ENCODE results near the gene AUTS2. TPM values are rescaled to one million over a fixed set of nuclear protein-coding genes. Genes with fewer than 3 reads are reported as not detected.

The AUTS2 gene
- total and polyA plus RNA-seq, 2 experiments from 2014 or later, result 3.0 to 4.4 TPM

- Histone ChIP-seq H4K20me1 (ENCODE audit: insufficient read depth) (no peaks in the 10 kb centered on the region; the same call in 1 of the 2 replicates), H3K9ac (no peak overlapping the region), H3K79me2 (ENCODE audit: insufficient read depth) (no peaks in the 10 kb centered on the region), H3F3A (ENCODE audit: insufficient read depth) (no peaks in the 10 kb centered on the region), H3K27ac (no peak overlapping the region), H3K4me2 (ENCODE audit: unreplicated experiment) (no peak overlapping the region), H3K9me3 (ENCODE audit: low read depth) (no peaks in the 10 kb centered on the region), H3K4me3 (no peak overlapping the region), H3K9me2 (ENCODE audit: insufficient read depth) (no peaks in the 10 kb centered on the region), H3K4me1 (ENCODE audit: insufficient read depth) (no peaks in the 10 kb centered on the region), H3K27me3 (replicated peaks; ENCODE audit: insufficient read depth) (no peaks in the 10 kb centered on the region; the same call in 1 of the 2 replicates), H2AFZ (no peak overlapping the region), H3K36me3 (ENCODE audit: low read depth) (no peaks in the 10 kb centered on the region)
- TF ChIP-seq EZH2phosphoT487 (IDR thresholded peaks at IDR 0.05; ENCODE audit: insufficient read depth, low read depth) (no peak), EZH2 (IDR thresholded peaks at IDR 0.05; ENCODE audit: insufficient read depth, poor library complexity, severe bottlenecking) (no peak)
- WGBS, 2 experiments (ENCODE audit: low coverage in 1 of 2, low lambda C conversion rate in 2 of 2, missing lambda C conversion rate in 2 of 2), result 41 to 42% methylated on average over 3 of the region's 3 CpGs
- DNase-seq, result no peak
- in situ Hi-C loops (cut with MboI), result no loop called here
Observed at GRCh38 chr7:69885431-69885830, 287.2 kb downstream of the AUTS2 start.

GRCh38 chr7:69889338-69889975 is 291.2 kb downstream of the AUTS2 start:
- H3K27ac ChIP-seq, result no peak overlapping the region
- H3F3A ChIP-seq (ENCODE audit: insufficient read depth), result no peaks in the 10 kb centered on the region
- H3K9ac ChIP-seq, result no peak overlapping the region
- H3K79me2 ChIP-seq (ENCODE audit: insufficient read depth), result no peaks in the 10 kb centered on the region
- no peak for DNase-seq
- H3K9me3 ChIP-seq (ENCODE audit: low read depth), result no peaks in the 10 kb centered on the region
- in situ Hi-C loops (cut with MboI), result no loop called here
- H2AFZ ChIP-seq, result no peak overlapping the region
- no peak overlapping the region for H3K4me3 ChIP-seq
- no peaks in the 10 kb centered on the region for H3K36me3 ChIP-seq (ENCODE audit: low read depth)
- H3K4me1 ChIP-seq (ENCODE audit: insufficient read depth), result no peaks in the 10 kb centered on the region
- H3K27me3 ChIP-seq (replicated peaks; ENCODE audit: insufficient read depth), result no peaks in the 10 kb centered on the region
- no peak overlapping the region for H3K4me2 ChIP-seq (ENCODE audit: unreplicated experiment)
- TF ChIP-seq EZH2phosphoT487 (IDR thresholded peaks at IDR 0.05; ENCODE audit: insufficient read depth, low read depth) (no peak), EZH2 (IDR thresholded peaks at IDR 0.05; ENCODE audit: insufficient read depth, poor library complexity, severe bottlenecking) (no peak)
- WGBS, 2 experiments (ENCODE audit: low coverage in 1 of 2, low lambda C conversion rate in 2 of 2, missing lambda C conversion rate in 2 of 2), result 44 to 48% methylated on average over 6 of the region's 6 CpGs
- H4K20me1 ChIP-seq (ENCODE audit: insufficient read depth), result no peaks in the 10 kb centered on the region; the same call in 1 of the 2 replicates
- H3K9me2 ChIP-seq (ENCODE audit: insufficient read depth), result no peaks in the 10 kb centered on the region

- DNase-seq, result no peak
- WGBS, 2 experiments (ENCODE audit: low coverage in 1 of 2, low lambda C conversion rate in 2 of 2, missing lambda C conversion rate in 2 of 2), result 17 to 21% methylated on average over 6 of the region's 6 CpGs
- H3K9me2 ChIP-seq (ENCODE audit: insufficient read depth), result no peaks in the 10 kb centered on the region
- H3K9me3 ChIP-seq (ENCODE audit: low read depth), result no peaks in the 10 kb centered on the region
- no peak overlapping the region for H3K27ac ChIP-seq
- no peaks in the 10 kb centered on the region for H3F3A ChIP-seq (ENCODE audit: insufficient read depth)
- H3K4me3 ChIP-seq, result no peak overlapping the region
- no peak overlapping the region for H3K4me2 ChIP-seq (ENCODE audit: unreplicated experiment)
- no peak overlapping the region for H3K9ac ChIP-seq
- H4K20me1 ChIP-seq (ENCODE audit: insufficient read depth), result no peaks in the 10 kb centered on the region; the same call in 1 of the 2 replicates
- no peaks in the 10 kb centered on the region for H3K4me1 ChIP-seq (ENCODE audit: insufficient read depth)
- no peaks in the 10 kb centered on the region for H3K36me3 ChIP-seq (ENCODE audit: low read depth)
- in situ Hi-C loops (cut with MboI), result no loop called here
- no peak for TF ChIP-seq EZH2 (IDR thresholded peaks at IDR 0.05; ENCODE audit: insufficient read depth, poor library complexity, severe bottlenecking)
- TF ChIP-seq EZH2phosphoT487 (IDR thresholded peaks at IDR 0.05; ENCODE audit: insufficient read depth, low read depth), result no peak
- H2AFZ ChIP-seq, result no peak overlapping the region
- no peaks in the 10 kb centered on the region for H3K79me2 ChIP-seq (ENCODE audit: insufficient read depth)
- H3K27me3 ChIP-seq (replicated peaks; ENCODE audit: insufficient read depth), result no peaks in the 10 kb centered on the region
Observed at GRCh38 chr7:69889976-69890351, 291.7 kb downstream of the AUTS2 start.

- no peaks in the 10 kb centered on the region for H3K36me3 ChIP-seq (ENCODE audit: low read depth)
- no peaks in the 10 kb centered on the region; the same call in 1 of the 2 replicates for H4K20me1 ChIP-seq (ENCODE audit: insufficient read depth)
- no peaks in the 10 kb centered on the region for H3F3A ChIP-seq (ENCODE audit: insufficient read depth)
- TF ChIP-seq EZH2 (IDR thresholded peaks at IDR 0.05; ENCODE audit: insufficient read depth, poor library complexity, severe bottlenecking) (no peak), EZH2phosphoT487 (IDR thresholded peaks at IDR 0.05; ENCODE audit: insufficient read depth, low read depth) (no peak)
- no peaks in the 10 kb centered on the region for H3K4me1 ChIP-seq (ENCODE audit: insufficient read depth)
- H3K4me3 ChIP-seq, result no peak overlapping the region
- H3K27ac ChIP-seq, result no peak overlapping the region
- no peak for DNase-seq
- no peak overlapping the region for H3K4me2 ChIP-seq (ENCODE audit: unreplicated experiment)
- no peak overlapping the region for H3K9ac ChIP-seq
- H3K79me2 ChIP-seq (ENCODE audit: insufficient read depth), result no peaks in the 10 kb centered on the region
- in situ Hi-C loops (cut with MboI), result no loop called here
- no peaks in the 10 kb centered on the region for H3K9me3 ChIP-seq (ENCODE audit: low read depth)
- H3K9me2 ChIP-seq (ENCODE audit: insufficient read depth), result no peaks in the 10 kb centered on the region
- H3K27me3 ChIP-seq (replicated peaks; ENCODE audit: insufficient read depth), result no peaks in the 10 kb centered on the region
- H2AFZ ChIP-seq, result no peak overlapping the region
Observed at GRCh38 chr7:69892790-69893189, 294.5 kb downstream of the AUTS2 start.

Data from GM23248 (cell line).